HepG2 (cell line): ENCODE results near the gene NHERF2. TPM values are rescaled to one million over a fixed set of nuclear protein-coding genes. Genes with fewer than 3 reads are reported as not detected.
A peak's percentile ranks its signal among the peaks of the same experiment; 100 is the strongest.

Experiments
- BORCS8-MEF2B ChIP-seq: sonication (generic); formaldehyde crosslinking; IDR thresholded peaks from 2 replicates; pipeline ENCODE4 v1.8.0; 2022; ENCODE audit warnings: mild to moderate bottlenecking, missing genetic modification reagents
- DMAP1 ChIP-seq: IDR thresholded peaks from 2 replicates; pipeline ENCODE4 v1.6.1; 2016
- FOXK2 ChIP-seq: fragments of 450-650 bp; IDR thresholded peaks from 2 replicates; pipeline ENCODE4 v1.6.1; 2016
- FOXO4 ChIP-seq: sonication (generic); formaldehyde crosslinking; conservative IDR thresholded peaks from 2 replicates; pipeline ENCODE4 v1.8.1; 2023; ENCODE audit warnings: missing genetic modification reagents
- GABPA ChIP-seq, 2 experiments: IDR thresholded peaks; 2 replicates each; pipeline ENCODE4 v1.6.1; 2011 to 2016; ENCODE audit warnings: low read depth in 2 of 2, low read length in 1 of 2, missing biosample characterization in 1 of 2, missing genetic modification characterization in 1 of 2
- GTF3A ChIP-seq: sonication (generic); formaldehyde crosslinking; conservative IDR thresholded peaks from 2 replicates; pipeline ENCODE4 v1.4.0; 2020; ENCODE audit warnings: mild to moderate bottlenecking, missing genetic modification reagents
- KLF13 ChIP-seq: sonication (generic); formaldehyde crosslinking; IDR thresholded peaks from 2 replicates; pipeline ENCODE4 v1.4.0; 2020; ENCODE audit warnings: mild to moderate bottlenecking, missing genetic modification reagents
- MTF1 ChIP-seq: sonication (generic); formaldehyde crosslinking; IDR thresholded peaks from 2 replicates; pipeline ENCODE4 v1.5.0; 2020; ENCODE audit warnings: missing genetic modification reagents
- PCBP1 ChIP-seq: fragments of 200-400 bp; formaldehyde crosslinking; IDR thresholded peaks from 2 replicates; pipeline ENCODE4 v1.6.1; 2017; ENCODE audit warnings: mild to moderate bottlenecking, low read depth, low read length, borderline replicate concordance
- TBX2 ChIP-seq: sonication (generic); formaldehyde crosslinking; IDR thresholded peaks from 2 replicates; pipeline ENCODE4 v1.5.0; 2020; ENCODE audit warnings: missing genetic modification reagents, mild to moderate bottlenecking, borderline replicate concordance
- TIGD3 ChIP-seq: sonication (generic); formaldehyde crosslinking; IDR thresholded peaks from 2 replicates; pipeline ENCODE4 v1.5.1; 2020; ENCODE audit warnings: mild to moderate bottlenecking, missing genetic modification reagents, borderline replicate concordance
- ZBTB1 ChIP-seq: sonication (generic); formaldehyde crosslinking; IDR thresholded peaks from 2 replicates; pipeline ENCODE4 v1.4.0; 2020; ENCODE audit warnings: missing genetic modification reagents, borderline replicate concordance
- ZBTB42 ChIP-seq: sonication (generic); formaldehyde crosslinking; IDR thresholded peaks from 2 replicates; pipeline ENCODE4 v1.5.0; 2020; ENCODE audit warnings: mild to moderate bottlenecking, missing genetic modification reagents
- ZFP90 ChIP-seq: sonication (generic); formaldehyde crosslinking; IDR thresholded peaks from 2 replicates; pipeline ENCODE4 v1.8.0; 2022; ENCODE audit warnings: missing genetic modification reagents, mild to moderate bottlenecking, inconsistent platforms, borderline replicate concordance
- ZMYM2 ChIP-seq: sonication (generic); formaldehyde crosslinking; IDR thresholded peaks from 2 replicates; pipeline ENCODE4 v1.8.0; 2022; ENCODE audit warnings: mild to moderate bottlenecking, missing genetic modification reagents
- ZNF335 ChIP-seq: sonication (generic); formaldehyde crosslinking; IDR thresholded peaks from 2 replicates; pipeline ENCODE4 v1.4.0; 2020; ENCODE audit warnings: missing genetic modification reagents
- ZNF567 ChIP-seq: sonication (generic); formaldehyde crosslinking; IDR thresholded peaks from 2 replicates; pipeline ENCODE4 v1.8.1; 2023; ENCODE audit warnings: mild to moderate bottlenecking, missing genetic modification reagents, borderline replicate concordance
- ZNF569 ChIP-seq: sonication (generic); formaldehyde crosslinking; IDR thresholded peaks from 2 replicates; pipeline ENCODE4 v1.5.0; 2020; ENCODE audit warnings: mild to moderate bottlenecking, missing genetic modification reagents, moderate library complexity, borderline replicate concordance
- ZNF644 ChIP-seq: IDR thresholded peaks from 2 replicates; pipeline ENCODE4 v1.6.1; 2016; ENCODE audit warnings: low read depth
- ZNF7 ChIP-seq: IDR thresholded peaks from 2 replicates; pipeline ENCODE4 v1.6.1; 2016; ENCODE audit warnings: missing biosample characterization, missing genetic modification reagents
- ZSCAN21 ChIP-seq: sonication (generic); formaldehyde crosslinking; IDR thresholded peaks from 2 replicates; pipeline ENCODE4 v1.8.0; 2022; ENCODE audit warnings: mild to moderate bottlenecking, missing genetic modification reagents, moderate library complexity, borderline replicate concordance
- polyA plus RNA-seq, 8 experiments: library from polyadenylated mRNA; depleted of rRNA in 3 of 8; stranded (reverse) in 7 of 8; unstranded in 1 of 8; fragments of >200 nt; fragmentation: Illumina TruSeq in 4 of 8; extraction: Trizol in 4 of 8; gene quantifications; 2 replicates each; pipeline versions ENCODE4 v1.2.1 to v1.2.3, GENCODE V29; 2011 to 2016; ENCODE audit warnings: low read depth in 4 of 8, missing spikeins in 1 of 8, mixed read lengths in 1 of 8; ENCODE audit not compliant: insufficient read depth in 1 of 8
- total RNA-seq, 5 experiments: library from RNA; depleted of rRNA; stranded (reverse); fragments of >200 nt; fragmentation: Illumina TruSeq; extraction: Trizol; gene quantifications; 2 replicates each; pipeline ENCODE4 v1.2.3, GENCODE V29; 2016; ENCODE audit warnings: low read depth in 1 of 5
- TF ChIP-seq, protein P1 (sequence below): sonication (generic); formaldehyde crosslinking; IDR thresholded peaks from 2 replicates; pipeline ENCODE4 v1.5.0; 2020; ENCODE audit warnings: missing genetic modification reagents, mild to moderate bottlenecking, borderline replicate concordance
- TF ChIP-seq, protein P2 (sequence below): sonication (generic); formaldehyde crosslinking; IDR thresholded peaks from 2 replicates; pipeline ENCODE4 v1.5.0; 2020; ENCODE audit warnings: missing genetic modification reagents
- TF ChIP-seq, protein P3 (sequence below): sonication (generic); formaldehyde crosslinking; IDR thresholded peaks from 2 replicates; pipeline ENCODE4 v1.5.0; 2020; ENCODE audit warnings: missing genetic modification reagents, mild to moderate bottlenecking, borderline replicate concordance

The NHERF2 gene
- total and polyA plus RNA-seq, 2 of the 13 experiments (the other 11 are each of a cell fraction or from before 2014, with no cell fraction given) = 23.7 to 39.3 TPM

DNA sequence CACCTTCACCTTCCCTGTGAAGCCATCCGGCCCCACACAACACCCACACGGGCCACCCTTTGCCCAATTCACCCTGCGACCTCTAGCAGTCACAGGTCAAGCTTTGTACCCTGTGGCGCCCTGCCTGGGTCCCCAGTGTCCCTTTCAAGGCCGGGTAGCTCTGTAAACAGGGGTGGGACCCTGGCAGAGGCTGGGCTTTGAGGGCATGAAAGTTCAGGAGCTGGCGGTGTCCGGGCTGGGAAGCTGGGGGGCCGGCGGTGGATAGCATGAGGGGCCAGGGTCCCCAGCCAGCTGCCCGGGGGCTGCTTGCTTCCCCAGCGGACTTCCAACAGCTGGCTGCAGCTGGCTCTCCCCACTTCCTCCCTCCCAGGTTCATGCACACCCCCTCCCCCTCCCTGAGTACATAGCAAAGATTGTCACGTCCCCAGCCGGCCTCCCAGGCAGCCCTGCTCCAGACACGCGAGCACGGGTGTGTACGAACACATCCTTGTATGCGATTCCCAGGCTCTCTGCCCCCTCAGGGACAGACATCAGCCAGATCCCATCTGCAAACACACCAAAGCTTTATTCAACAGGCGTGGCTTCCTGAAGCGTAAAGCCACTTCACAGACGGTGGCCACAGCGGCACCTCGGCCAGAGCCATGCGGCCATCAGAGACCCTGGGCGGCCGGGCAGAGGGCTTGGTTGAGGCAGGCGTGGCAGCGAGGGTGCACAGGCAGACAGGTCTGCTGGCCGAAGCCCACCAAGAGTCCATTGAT lies 12.8 kb downstream of the NHERF2 start (continued):
- no peak; the same call in 1 of the 2 replicates for TF ChIP-seq PCBP1
- peak; percentile 56; the same call in 1 of the 2 replicates for TF ChIP-seq FOXK2
- 0 out of 2 replicates have a peak, but pooled peaks have one; percentile 33 for TF ChIP-seq ZNF335 (CRISPR knock-in tag)
- peak; percentile 99 for TF ChIP-seq ZBTB42 (CRISPR knock-in tag)
- no peak for TF ChIP-seq ZNF567 (CRISPR knock-in tag)
- no peak; the same call in none of the 2 replicates for TF ChIP-seq BORCS8-MEF2B (CRISPR knock-in tag)
- TF ChIP-seq, protein P1, sequence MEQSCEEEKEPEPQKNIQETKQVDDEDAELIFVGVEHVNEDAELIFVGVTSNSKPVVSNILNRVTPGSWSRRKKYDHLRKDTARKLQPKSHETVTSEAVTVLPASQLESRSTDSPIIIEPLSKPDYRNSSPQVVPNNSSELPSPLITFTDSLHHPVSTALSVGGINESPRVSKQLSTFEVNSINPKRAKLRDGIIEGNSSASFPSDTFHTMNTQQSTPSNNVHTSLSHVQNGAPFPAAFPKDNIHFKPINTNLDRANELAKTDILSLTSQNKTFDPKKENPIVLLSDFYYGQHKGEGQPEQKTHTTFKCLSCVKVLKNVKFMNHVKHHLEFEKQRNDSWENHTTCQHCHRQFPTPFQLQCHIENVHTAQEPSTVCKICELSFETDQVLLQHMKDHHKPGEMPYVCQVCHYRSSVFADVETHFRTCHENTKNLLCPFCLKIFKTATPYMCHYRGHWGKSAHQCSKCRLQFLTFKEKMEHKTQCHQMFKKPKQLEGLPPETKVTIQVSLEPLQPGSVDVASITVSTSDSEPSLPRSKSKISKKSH (CRISPR knock-in tag) = no peak; the same call in 1 of the 2 replicates
- 0 out of 2 replicates have a peak, but pooled peaks have one; percentile 15 for TF ChIP-seq ZMYM2 (CRISPR knock-in tag)
- TF ChIP-seq TBX2 = peak; percentile 91; the same call in 1 of the 2 replicates
- no peak; the same call in 1 of the 2 replicates for TF ChIP-seq DMAP1 (CRISPR knock-in tag)
- TF ChIP-seq, protein P2, sequence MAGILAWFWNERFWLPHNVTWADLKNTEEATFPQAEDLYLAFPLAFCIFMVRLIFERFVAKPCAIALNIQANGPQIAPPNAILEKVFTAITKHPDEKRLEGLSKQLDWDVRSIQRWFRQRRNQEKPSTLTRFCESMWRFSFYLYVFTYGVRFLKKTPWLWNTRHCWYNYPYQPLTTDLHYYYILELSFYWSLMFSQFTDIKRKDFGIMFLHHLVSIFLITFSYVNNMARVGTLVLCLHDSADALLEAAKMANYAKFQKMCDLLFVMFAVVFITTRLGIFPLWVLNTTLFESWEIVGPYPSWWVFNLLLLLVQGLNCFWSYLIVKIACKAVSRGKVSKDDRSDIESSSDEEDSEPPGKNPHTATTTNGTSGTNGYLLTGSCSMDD (CRISPR knock-in tag) = no peak
- TF ChIP-seq ZNF569 = no peak
- TF ChIP-seq ZNF644 (CRISPR knock-in tag) = no peak
- no peak for TF ChIP-seq FOXO4
- peak; percentile 83; the same call in 1 of the 2 replicates for TF ChIP-seq TIGD3 (CRISPR knock-in tag)
- no peak for TF ChIP-seq ZNF7 (CRISPR knock-in tag)
- no peak for TF ChIP-seq GTF3A (CRISPR knock-in tag)
- no peak for TF ChIP-seq MTF1 (CRISPR knock-in tag)
- no peak for TF ChIP-seq GABPA (IDR thresholded peaks at IDR 0.05; ENCODE audit: low read depth, low read length)
- peak; percentile 26; the same call in 1 of the 2 replicates for TF ChIP-seq GABPA (CRISPR knock-in tag; IDR thresholded peaks at IDR 0.05; ENCODE audit: low read depth)
- TF ChIP-seq ZBTB1 (CRISPR knock-in tag) = no peak
- TF ChIP-seq ZFP90 (CRISPR knock-in tag) = peak; percentile 83; the same call in 1 of the 2 replicates
- TF ChIP-seq KLF13 (CRISPR knock-in tag) = no peak
- TF ChIP-seq ZSCAN21 = no peak
- TF ChIP-seq, protein P3, sequence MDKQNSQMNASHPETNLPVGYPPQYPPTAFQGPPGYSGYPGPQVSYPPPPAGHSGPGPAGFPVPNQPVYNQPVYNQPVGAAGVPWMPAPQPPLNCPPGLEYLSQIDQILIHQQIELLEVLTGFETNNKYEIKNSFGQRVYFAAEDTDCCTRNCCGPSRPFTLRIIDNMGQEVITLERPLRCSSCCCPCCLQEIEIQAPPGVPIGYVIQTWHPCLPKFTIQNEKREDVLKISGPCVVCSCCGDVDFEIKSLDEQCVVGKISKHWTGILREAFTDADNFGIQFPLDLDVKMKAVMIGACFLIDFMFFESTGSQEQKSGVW (CRISPR knock-in tag) = no peak
